HEK293T (cell line): ENCODE results near the gene GPC4.

ENCODE experiments used
- ARNT ChIP-seq: fragments of 450-650 bp; IDR thresholded peaks from 2 replicates; pipeline ENCODE4 v1.6.1; 2017; ENCODE audit warnings: mild to moderate bottlenecking
- BHLHE40 ChIP-seq: fragments of 450-650 bp; IDR thresholded peaks from 2 replicates; pipeline ENCODE4 v1.6.1; 2016; ENCODE audit warnings: mild to moderate bottlenecking, moderate library complexity, borderline replicate concordance
- CTBP1 ChIP-seq: fragments of 450-650 bp; IDR thresholded peaks from 2 replicates; pipeline ENCODE4 v1.6.1; 2016; ENCODE audit warnings: borderline replicate concordance
- ELF4 ChIP-seq: fragments of 450-650 bp; IDR thresholded peaks from 2 replicates; pipeline ENCODE4 v1.6.1; 2017; ENCODE audit warnings: antibody characterized with exemption
- FOXA1 ChIP-seq: fragments of 450-650 bp; IDR thresholded peaks from 2 replicates; pipeline ENCODE4 v1.6.1; 2016; ENCODE audit warnings: mild to moderate bottlenecking
- FOXK2 ChIP-seq: fragments of 450-650 bp; IDR thresholded peaks from 2 replicates; pipeline ENCODE4 v1.6.1; 2016; ENCODE audit warnings: mild to moderate bottlenecking
- NFRKB ChIP-seq: fragments of 450-650 bp; IDR thresholded peaks from 2 replicates; pipeline ENCODE4 v1.6.1; 2016; ENCODE audit warnings: mild to moderate bottlenecking, moderate library complexity
- SP1 ChIP-seq: fragments of 450-650 bp; IDR thresholded peaks from 2 replicates; pipeline ENCODE4 v1.6.1; 2017
- SUZ12 ChIP-seq: fragments of 450-650 bp; IDR thresholded peaks from 2 replicates; pipeline ENCODE4 v1.6.1; 2016; ENCODE audit warnings: mild to moderate bottlenecking
- TF ChIP-seq, protein P1 (sequence below): fragments of 450-650 bp; IDR thresholded peaks from 2 replicates; pipeline ENCODE4 v1.6.1; 2016

DNA sequence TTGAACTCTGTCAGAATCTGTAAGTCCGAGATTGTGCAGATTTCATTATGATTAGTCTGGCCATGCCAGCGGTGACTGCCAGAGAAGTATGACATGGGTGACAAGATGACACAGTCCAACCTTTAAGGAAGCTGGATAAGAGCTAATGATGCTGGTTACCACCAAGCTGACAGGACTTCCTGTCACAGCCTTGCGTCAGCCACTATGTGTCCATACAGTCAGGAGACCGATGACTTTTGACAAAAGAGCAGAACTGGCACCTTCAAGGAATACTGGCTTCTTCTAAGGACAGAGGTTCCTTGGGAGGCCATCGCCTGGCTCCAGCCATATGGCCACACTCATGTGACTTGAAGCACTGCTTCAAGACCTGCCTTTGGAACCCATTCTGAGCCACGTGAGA, 129.9 kb downstream of the GPC4 start:
- TF ChIP-seq, protein P1, sequence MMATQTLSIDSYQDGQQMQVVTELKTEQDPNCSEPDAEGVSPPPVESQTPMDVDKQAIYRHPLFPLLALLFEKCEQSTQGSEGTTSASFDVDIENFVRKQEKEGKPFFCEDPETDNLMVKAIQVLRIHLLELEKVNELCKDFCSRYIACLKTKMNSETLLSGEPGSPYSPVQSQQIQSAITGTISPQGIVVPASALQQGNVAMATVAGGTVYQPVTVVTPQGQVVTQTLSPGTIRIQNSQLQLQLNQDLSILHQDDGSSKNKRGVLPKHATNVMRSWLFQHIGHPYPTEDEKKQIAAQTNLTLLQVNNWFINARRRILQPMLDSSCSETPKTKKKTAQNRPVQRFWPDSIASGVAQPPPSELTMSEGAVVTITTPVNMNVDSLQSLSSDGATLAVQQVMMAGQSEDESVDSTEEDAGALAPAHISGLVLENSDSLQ: no peak
- no peak for TF ChIP-seq FOXA1
- no peak for TF ChIP-seq ARNT
- TF ChIP-seq CTBP1: no peak
- TF ChIP-seq BHLHE40: no peak
- TF ChIP-seq SP1: no peak
- no peak for TF ChIP-seq NFRKB
- TF ChIP-seq FOXK2: no peak
- no peak for TF ChIP-seq ELF4
- no peak for TF ChIP-seq SUZ12
